GM12878 (cell line): ENCODE results near the gene ZNF608.

ENCODE experiments used
- ATF2 ChIP-seq: IDR thresholded peaks from 2 replicates; pipeline ENCODE4 v1.6.1; 2012; ENCODE audit warnings: low read length, inconsistent platforms
- TF ChIP-seq, protein P1 (sequence below), 3 experiments: IDR thresholded peaks in 2 of 3; conservative IDR thresholded peaks in 1 of 3; 2 replicates each; pipeline ENCODE4 v1.5.1; 2011; ENCODE audit warnings: low read depth in 3 of 3, low read length in 3 of 3, mild to moderate bottlenecking in 3 of 3, control low read depth in 2 of 3, moderate library complexity in 2 of 3, inconsistent platforms in 1 of 3, mixed read lengths in 1 of 3; ENCODE audit not compliant: control insufficient read depth in 2 of 3, insufficient read depth in 1 of 3; ENCODE audit errors: extremely low read depth in 1 of 3

DNA sequence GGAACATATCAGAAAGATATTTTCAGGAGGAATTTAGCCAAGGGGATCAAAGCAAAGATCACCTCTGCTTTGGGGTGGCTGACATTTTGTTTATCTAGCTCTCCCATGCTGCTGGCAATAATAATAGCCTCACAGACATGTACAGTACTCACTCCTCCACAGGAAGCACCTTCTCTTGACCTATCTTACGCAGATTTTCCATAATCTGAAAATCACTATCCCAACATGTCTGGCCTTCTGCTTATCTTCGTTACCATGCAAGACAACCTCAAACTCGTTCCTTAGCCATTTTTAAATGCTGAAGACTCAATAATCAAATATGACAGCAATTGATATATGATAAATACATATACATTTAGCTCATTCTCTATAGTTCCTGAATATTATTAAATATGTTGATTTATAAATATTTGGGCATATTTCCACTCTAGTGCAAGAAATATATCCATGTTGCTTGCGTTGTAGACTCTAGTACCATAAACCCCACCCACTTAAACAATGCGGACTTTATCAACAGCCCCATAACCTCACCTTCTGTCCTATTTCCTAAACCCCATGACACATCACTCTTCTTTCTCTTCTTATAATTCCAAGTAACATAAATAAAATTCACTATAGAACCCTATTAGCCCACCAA lies 18.0 kb downstream of the ZNF608 start:
- TF ChIP-seq ATF2, result no peak
- TF ChIP-seq, protein P1, sequence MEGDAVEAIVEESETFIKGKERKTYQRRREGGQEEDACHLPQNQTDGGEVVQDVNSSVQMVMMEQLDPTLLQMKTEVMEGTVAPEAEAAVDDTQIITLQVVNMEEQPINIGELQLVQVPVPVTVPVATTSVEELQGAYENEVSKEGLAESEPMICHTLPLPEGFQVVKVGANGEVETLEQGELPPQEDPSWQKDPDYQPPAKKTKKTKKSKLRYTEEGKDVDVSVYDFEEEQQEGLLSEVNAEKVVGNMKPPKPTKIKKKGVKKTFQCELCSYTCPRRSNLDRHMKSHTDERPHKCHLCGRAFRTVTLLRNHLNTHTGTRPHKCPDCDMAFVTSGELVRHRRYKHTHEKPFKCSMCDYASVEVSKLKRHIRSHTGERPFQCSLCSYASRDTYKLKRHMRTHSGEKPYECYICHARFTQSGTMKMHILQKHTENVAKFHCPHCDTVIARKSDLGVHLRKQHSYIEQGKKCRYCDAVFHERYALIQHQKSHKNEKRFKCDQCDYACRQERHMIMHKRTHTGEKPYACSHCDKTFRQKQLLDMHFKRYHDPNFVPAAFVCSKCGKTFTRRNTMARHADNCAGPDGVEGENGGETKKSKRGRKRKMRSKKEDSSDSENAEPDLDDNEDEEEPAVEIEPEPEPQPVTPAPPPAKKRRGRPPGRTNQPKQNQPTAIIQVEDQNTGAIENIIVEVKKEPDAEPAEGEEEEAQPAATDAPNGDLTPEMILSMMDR (IDR thresholded peaks at IDR 0.05 in 2 of 3, conservative IDR thresholded peaks at IDR 0.05 in 1 of 3; ENCODE audit: control insufficient read depth in 2 of 3, extremely low read depth in 1 of 3, insufficient read depth in 1 of 3, low read depth in 3 of 3, low read length in 3 of 3), result no peak
